ENCODE data around the gene GPX6.

GRCh38 chr6:28485482-28485881 lies 30.1 kb downstream of the GPX6 start:
- TF ChIP-seq CTCF (IDR thresholded peaks at IDR 0.05) (no peak), POLR2A (IDR thresholded peaks at IDR 0.05) (no peak)

All from right lobe of liver (tissue), 4 donors.